HG03045 (cell line): ENCODE measurements around the gene SHF.
A peak's percentile ranks its signal among the peaks of the same experiment; 100 is the strongest.

Experiments
- ATAC-seq: cut with Tn5 transposase; IDR thresholded peaks from one replicate; pipeline ENCODE4 v1.9.1; 2021; ENCODE audit warnings: mild to moderate bottlenecking, moderate library complexity; ENCODE audit not compliant: unreplicated experiment

The SHF gene

GRCh38 chr15:45200001-45200798 lies 12.4 kb upstream of the SHF start:
- peak; percentile 48 for ATAC-seq

GRCh38 chr15:45199136-45199810 lies 11.5 kb upstream of the SHF start:
- peak; percentile 15 for ATAC-seq

- ATAC-seq = peak; percentile 51
Measured at GRCh38 chr15:45198337-45199135, 10.8 kb upstream of the SHF start.

GRCh38 chr15:45197512-45197911 lies 9.7 kb upstream of the SHF start:
- no peak for ATAC-seq

- no peak for ATAC-seq
Measured at GRCh38 chr15:45187578-45187893, 230 bp downstream of the SHF start.

GRCh38 chr15:45186771-45187577 lies 792 bp downstream of the SHF start:
- ATAC-seq = no peak

- ATAC-seq = no peak
Measured at GRCh38 chr15:45185903-45186770, 1.6 kb downstream of the SHF start.

GRCh38 chr15:45185069-45185779 lies 2.5 kb downstream of the SHF start:
- no peak for ATAC-seq

- no peak for ATAC-seq
Measured at GRCh38 chr15:45184562-45185041, 3.2 kb downstream of the SHF start.

- ATAC-seq = no peak
Measured at GRCh38 chr15:45183511-45183910, 4.3 kb downstream of the SHF start.

- no peak for ATAC-seq
Measured at GRCh38 chr15:45182996-45183395, 4.8 kb downstream of the SHF start.

- no peak for ATAC-seq
Measured at GRCh38 chr15:45181491-45182285, 6.1 kb downstream of the SHF start.

- ATAC-seq = no peak
Measured at GRCh38 chr15:45180648-45181436, 6.9 kb downstream of the SHF start.

GRCh38 chr15:45180201-45180600 lies 7.6 kb downstream of the SHF start:
- ATAC-seq = no peak

- no peak for ATAC-seq
Measured at GRCh38 chr15:45179221-45179985, 8.4 kb downstream of the SHF start.

- ATAC-seq = no peak
Measured at GRCh38 chr15:45177285-45177684, 10.5 kb downstream of the SHF start.

GRCh38 chr15:45174577-45174976 lies 13.2 kb downstream of the SHF start:
- no peak for ATAC-seq
